H9 (cell line): ENCODE results near the gene LRRC28. TPM values are rescaled to one million over a fixed set of nuclear protein-coding genes. Genes with fewer than 3 reads are reported as not detected.

Experiments used
- DNase-seq: peaks from one replicate; pipeline ENCODE4 v3.0.0-alpha.2; 2017
- H2AFZ ChIP-seq: one replicate; pipeline ENCODE4 v1.6.1; 2013; ENCODE audit warnings: mild to moderate bottlenecking, low read length, control low read depth, moderate library complexity
- H2AK5ac ChIP-seq: 2 replicates; pipeline ENCODE4 v1.6.1; 2013; ENCODE audit warnings: low read length, control low read depth, mixed read lengths; ENCODE audit not compliant: insufficient read length
- H2BK120ac ChIP-seq: one replicate; pipeline ENCODE4 v1.6.1; 2013; ENCODE audit warnings: low read depth, mild to moderate bottlenecking, low read length, control low read depth, inconsistent platforms; ENCODE audit not compliant: poor library complexity, severe bottlenecking
- H2BK12ac ChIP-seq: 2 replicates; pipeline ENCODE4 v1.6.1; 2013; ENCODE audit warnings: low read length, control low read depth, mixed read lengths, low read depth; ENCODE audit not compliant: insufficient read length
- H2BK15ac ChIP-seq: 2 replicates; pipeline ENCODE4 v1.6.1; 2013; ENCODE audit warnings: low read depth, low read length, control low read depth
- H2BK20ac ChIP-seq: one replicate; pipeline ENCODE4 v1.6.1; 2013; ENCODE audit warnings: low read depth, mild to moderate bottlenecking, low read length, control low read depth, inconsistent platforms; ENCODE audit not compliant: poor library complexity, severe bottlenecking
- H2BK5ac ChIP-seq: 2 replicates; pipeline ENCODE4 v1.6.1; 2013; ENCODE audit warnings: low read length, control low read depth, mixed read lengths; ENCODE audit not compliant: insufficient read length
- H3K14ac ChIP-seq: 2 replicates; pipeline ENCODE4 v1.6.1; 2013; ENCODE audit warnings: low read length, control low read depth; ENCODE audit not compliant: insufficient read depth
- H3K18ac ChIP-seq: 2 replicates; pipeline ENCODE4 v1.6.1; 2013; ENCODE audit warnings: low read depth, mild to moderate bottlenecking, mixed read lengths, low read length, control low read depth; ENCODE audit not compliant: insufficient read length
- H3K23ac ChIP-seq: 2 replicates; pipeline ENCODE4 v1.6.1; 2013; ENCODE audit warnings: low read length, control low read depth, mixed read lengths, low read depth; ENCODE audit not compliant: insufficient read length
- H3K23me2 ChIP-seq: 2 replicates; pipeline ENCODE4 v1.6.1; 2013; ENCODE audit warnings: low read depth, mild to moderate bottlenecking, mixed read lengths, low read length, control low read depth; ENCODE audit not compliant: insufficient read length, poor library complexity, severe bottlenecking
- H3K27ac ChIP-seq: 2 replicates; pipeline ENCODE4 v1.5.1; 2013; ENCODE audit warnings: low read length, control low read depth, mixed read lengths, low read depth; ENCODE audit not compliant: insufficient read length
- H3K27me3 ChIP-seq: 2 replicates; pipeline ENCODE4 v1.6.1; 2013; ENCODE audit warnings: low read length, control low read depth, inconsistent platforms; ENCODE audit not compliant: insufficient read depth
- H3K4ac ChIP-seq: 2 replicates; pipeline ENCODE4 v1.6.1; 2013; ENCODE audit warnings: low read depth, mild to moderate bottlenecking, control low read depth, inconsistent platforms, low read length, moderate library complexity
- H3K4me1 ChIP-seq: 2 replicates; pipeline ENCODE4 v1.6.1; 2013; ENCODE audit warnings: low read length, control low read depth, inconsistent platforms; ENCODE audit not compliant: insufficient read depth
- H3K4me2 ChIP-seq: 2 replicates; pipeline ENCODE4 v1.6.1; 2013; ENCODE audit warnings: low read length, control low read depth, mixed read lengths; ENCODE audit not compliant: insufficient read length, insufficient read depth
- H3K56ac ChIP-seq: 2 replicates; pipeline ENCODE4 v1.6.1; 2013; ENCODE audit warnings: low read depth, mild to moderate bottlenecking, mixed read lengths, low read length, control low read depth; ENCODE audit not compliant: insufficient read length
- H3K79me1 ChIP-seq: 2 replicates; pipeline ENCODE4 v1.6.1; 2013; ENCODE audit warnings: low read depth, mild to moderate bottlenecking, moderate library complexity, low read length, control low read depth, inconsistent platforms; ENCODE audit not compliant: insufficient read depth, poor library complexity, severe bottlenecking
- H3K79me2 ChIP-seq: 2 replicates; pipeline ENCODE4 v1.6.1; 2013; ENCODE audit warnings: low read length, control low read depth, inconsistent platforms; ENCODE audit not compliant: insufficient read depth
- H3K9ac ChIP-seq: 2 replicates; pipeline ENCODE4 v1.6.1; 2013; ENCODE audit warnings: low read length, control low read depth, mixed read lengths; ENCODE audit not compliant: insufficient read length; ENCODE audit errors: extremely low read depth
- H3K9me3 ChIP-seq: one replicate; pipeline ENCODE4 v1.6.1; 2013; ENCODE audit warnings: low read depth, low read length, inconsistent platforms; ENCODE audit not compliant: control insufficient read depth
- H3T11ph ChIP-seq: one replicate; pipeline ENCODE4 v1.6.1; 2013; ENCODE audit warnings: mild to moderate bottlenecking, low read length, control low read depth, inconsistent platforms
- H4K20me1 ChIP-seq: one replicate; pipeline ENCODE4 v1.6.1; 2013; ENCODE audit not compliant: control insufficient read depth, insufficient read length, insufficient read depth
- H4K5ac ChIP-seq: 2 replicates; pipeline ENCODE4 v1.6.1; 2013; ENCODE audit warnings: low read depth, mild to moderate bottlenecking, mixed read lengths, low read length, control low read depth; ENCODE audit not compliant: insufficient read length
- H4K8ac ChIP-seq: replicated peaks from 2 replicates; pipeline ENCODE4 v1.6.1; 2013; ENCODE audit warnings: low read length, control low read depth, mixed read lengths, low read depth; ENCODE audit not compliant: insufficient read length
- H4K91ac ChIP-seq: 2 replicates; pipeline ENCODE4 v1.6.1; 2013; ENCODE audit warnings: low read depth, mild to moderate bottlenecking, moderate library complexity, mixed read lengths, low read length, control low read depth; ENCODE audit not compliant: insufficient read length
- H3K27ac Mint-ChIP-seq, 3 experiments: 2 replicates in 2 of 3; 3 replicates in 1 of 3; pipeline ENCODE4 v1.8.0; 2020 to 2021; ENCODE audit warnings: mixed read lengths in 3 of 3, mild to moderate bottlenecking in 1 of 3, moderate library complexity in 1 of 3
- H3K27me3 Mint-ChIP-seq: 2 replicates; pipeline ENCODE4 v1.8.0; 2021; ENCODE audit warnings: low read depth, mild to moderate bottlenecking, moderate library complexity, mixed read lengths
- H3K36me3 Mint-ChIP-seq, 3 experiments: 2 replicates in 2 of 3; 3 replicates in 1 of 3; pipeline ENCODE4 v1.8.0; 2020 to 2021; ENCODE audit warnings: low read depth in 3 of 3, mixed read lengths in 3 of 3; ENCODE audit not compliant: insufficient read depth in 1 of 3
- H3K4me1 Mint-ChIP-seq, 2 experiments: 2 replicates each; pipeline ENCODE4 v1.8.0; 2020; ENCODE audit warnings: mixed read lengths in 2 of 2
- H3K4me3 Mint-ChIP-seq, 2 experiments: 2 replicates in 1 of 2; 3 replicates in 1 of 2; pipeline ENCODE4 v1.8.0; 2020 to 2021; ENCODE audit warnings: mild to moderate bottlenecking in 2 of 2, mixed read lengths in 2 of 2, moderate library complexity in 1 of 2
- H3K9me3 Mint-ChIP-seq, 2 experiments: 2 replicates in 1 of 2; 3 replicates in 1 of 2; pipeline ENCODE4 v1.8.0; 2020; ENCODE audit warnings: mild to moderate bottlenecking in 2 of 2, mixed read lengths in 2 of 2, moderate library complexity in 1 of 2
- CTCF ChIP-seq: fragments of 200-600 bp; sonication (generic); conservative IDR thresholded peaks from 3 replicates; pipeline ENCODE4 v1.8.0; 2021; ENCODE audit warnings: antibody characterized with exemption, mild to moderate bottlenecking
- WGBS: extraction: QIAGEN DNeasy Blood & Tissue Kit; methylation state at CpG from one replicate; pipeline ENCODE4 v1.1.7; 2013; ENCODE audit warnings: missing lambda C conversion rate, low lambda C conversion rate, mixed read lengths; ENCODE audit not compliant: insufficient read length; ENCODE audit errors: extremely low coverage; 5-methylcytosine and 5-hydroxymethylcytosine counted together
- total RNA-seq: library from RNA; stranded (reverse); gene quantifications from 2 replicates; pipeline ENCODE4 v1.2.1, GENCODE V29; 2021

LRRC28 gene
- total RNA-seq, 1 experiment from 2014 or later = 17.6 TPM

GRCh38 chr15:99433757-99434450 lies 182.6 kb downstream of the LRRC28 start:
- Histone ChIP-seq H3K79me1 (no peaks in the 10 kb centered on the region), H3K14ac (no peak overlapping the region), H3K9me3 (no peaks in the 10 kb centered on the region), H2AK5ac (no peak overlapping the region), H3K23me2 (no peaks in the 10 kb centered on the region), H3K56ac (no peak overlapping the region), H3K23ac (no peak overlapping the region), H3K27ac (no peak overlapping the region), H3K18ac (no peak overlapping the region), H2BK12ac (no peak overlapping the region), H2AFZ (no peak overlapping the region), H3K4ac (no peak overlapping the region), H4K8ac (no peak overlapping the region), H4K91ac (no peak overlapping the region), H3K79me2 (no peaks in the 10 kb centered on the region), H2BK120ac (no peak overlapping the region), H3K4me1 (no peaks in the 10 kb centered on the region), H3K9ac (no peak overlapping the region), H2BK15ac (no peak overlapping the region), H2BK20ac (no peak overlapping the region), H2BK5ac (no peak overlapping the region), H4K5ac (no peak overlapping the region), H4K20me1 (no peaks in the 10 kb centered on the region), H3K4me2 (no peak overlapping the region), H3K27me3 (no peaks in the 10 kb centered on the region), H3T11ph (no peak overlapping the region)
- H3K27me3 Mint-ChIP-seq = no peaks in the 10 kb centered on the region; the same call in 1 of the 2 replicates
- no CpG with 5 or more reads among the region's 21 CpGs for WGBS
- no peak overlapping the region for H3K4me3 Mint-ChIP-seq
- peaks cover 12 to 26% of the 10 kb centered on the region in 2 experiments for H3K4me1 Mint-ChIP-seq
- DNase-seq = no peak
- no peaks in the 10 kb centered on the region for H3K9me3 Mint-ChIP-seq
- no peak for TF ChIP-seq CTCF
- H3K36me3 Mint-ChIP-seq = no peaks in the 10 kb centered on the region
- H3K27ac Mint-ChIP-seq = no peak overlapping the region
